HepG2 (cell line): Measurements from ENCODE around the gene PPM1H. TPM values are rescaled to one million over a fixed set of nuclear protein-coding genes. Genes with fewer than 3 reads are reported as not detected.
A peak's percentile ranks its signal among the peaks of the same experiment; 100 is the strongest.

Experiments
- BCL6 ChIP-seq: IDR thresholded peaks from 2 replicates; pipeline ENCODE4 v1.6.1; 2016; ENCODE audit warnings: missing genetic modification reagents, missing compliant biosample characterization
- BHLHE40 ChIP-seq: IDR thresholded peaks from 2 replicates; pipeline ENCODE4 v1.6.1; 2011; ENCODE audit warnings: low read length, improper control_type of control experiment
- HNF1A ChIP-seq, 2 experiments: sonication (generic) in 1 of 2; formaldehyde crosslinking in 1 of 2; IDR thresholded peaks; 2 replicates each; pipeline versions ENCODE4 v1.4.0 to v1.6.1; 2016 to 2020; ENCODE audit warnings: borderline replicate concordance in 1 of 2, low read depth in 1 of 2, mild to moderate bottlenecking in 1 of 2, missing genetic modification reagents in 1 of 2
- KDM5B ChIP-seq: sonication (generic); formaldehyde crosslinking; IDR thresholded peaks from 2 replicates; pipeline ENCODE4 v1.4.0; 2020; ENCODE audit warnings: missing genetic modification reagents, mild to moderate bottlenecking, borderline replicate concordance
- KLF11 ChIP-seq: IDR thresholded peaks from 2 replicates; pipeline ENCODE4 v1.6.1; 2016; ENCODE audit warnings: missing compliant biosample characterization
- MAFF ChIP-seq: IDR thresholded peaks from 2 replicates; pipeline ENCODE4 v1.6.1; 2011; ENCODE audit warnings: low read depth, low read length, improper control_type of control experiment
- ONECUT2 ChIP-seq: sonication (generic); formaldehyde crosslinking; IDR thresholded peaks from 2 replicates; pipeline ENCODE4 v1.4.0; 2020; ENCODE audit warnings: missing genetic modification reagents
- POLR2G ChIP-seq: fragments of 200-400 bp; formaldehyde crosslinking; IDR thresholded peaks from 2 replicates; pipeline ENCODE4 v1.6.1; 2018; ENCODE audit warnings: mild to moderate bottlenecking, low read depth, low read length, moderate library complexity
- PRDM10 ChIP-seq: sonication (generic); formaldehyde crosslinking; IDR thresholded peaks from 2 replicates; pipeline ENCODE4 v1.4.0; 2020; ENCODE audit warnings: low read depth, missing genetic modification reagents
- RFX5 ChIP-seq: IDR thresholded peaks from 2 replicates; pipeline ENCODE4 v1.6.1; 2011; ENCODE audit warnings: low read depth, low read length, improper control_type of control experiment
- SP4 ChIP-seq: sonication (generic); formaldehyde crosslinking; IDR thresholded peaks from 2 replicates; pipeline ENCODE4 v1.8.1; 2023; ENCODE audit warnings: mild to moderate bottlenecking, missing genetic modification reagents
- USF2 ChIP-seq, 2 experiments: sonication (generic) in 1 of 2; formaldehyde crosslinking in 1 of 2; IDR thresholded peaks; 2 replicates each; pipeline versions ENCODE4 v1.5.1 to v1.6.1; 2011 to 2020; ENCODE audit warnings: borderline replicate concordance in 1 of 2, low read depth in 1 of 2, low read length in 1 of 2, mild to moderate bottlenecking in 1 of 2, missing genetic modification reagents in 1 of 2, moderate library complexity in 1 of 2
- ZEB1 ChIP-seq: IDR thresholded peaks from 2 replicates; pipeline ENCODE4 v1.6.1; 2012; ENCODE audit warnings: mild to moderate bottlenecking, low read depth, inconsistent platforms; ENCODE audit not compliant: insufficient replicate concordance
- ZNF263 ChIP-seq: sonication (generic); formaldehyde crosslinking; IDR thresholded peaks from 2 replicates; pipeline ENCODE4 v1.4.0; 2020; ENCODE audit warnings: missing genetic modification reagents
- ZNF558 ChIP-seq: sonication (generic); formaldehyde crosslinking; IDR thresholded peaks from 2 replicates; pipeline ENCODE4 v1.9.0; 2022; ENCODE audit warnings: mild to moderate bottlenecking, missing genetic modification reagents, borderline replicate concordance
- ZNF572 ChIP-seq: sonication (generic); formaldehyde crosslinking; IDR thresholded peaks from 2 replicates; pipeline ENCODE4 v1.5.1; 2020; ENCODE audit warnings: mild to moderate bottlenecking, missing genetic modification reagents
- ZNF773 ChIP-seq: sonication (generic); formaldehyde crosslinking; IDR thresholded peaks from 2 replicates; pipeline ENCODE4 v1.4.0; 2020; ENCODE audit warnings: missing genetic modification reagents, borderline replicate concordance
- ZNF879 ChIP-seq: sonication (generic); formaldehyde crosslinking; IDR thresholded peaks from 2 replicates; pipeline ENCODE4 v1.8.1; 2023; ENCODE audit warnings: missing genetic modification reagents
- ZSCAN9 ChIP-seq: IDR thresholded peaks from 2 replicates; pipeline ENCODE4 v1.6.1; 2016; ENCODE audit warnings: borderline replicate concordance
- polyA plus RNA-seq, 8 experiments: library from polyadenylated mRNA; depleted of rRNA in 3 of 8; stranded (reverse) in 7 of 8; unstranded in 1 of 8; fragments of >200 nt; fragmentation: Illumina TruSeq in 4 of 8; extraction: Trizol in 4 of 8; gene quantifications; 2 replicates each; pipeline versions ENCODE4 v1.2.1 to v1.2.3, GENCODE V29; 2011 to 2016; ENCODE audit warnings: low read depth in 4 of 8, missing spikeins in 1 of 8, mixed read lengths in 1 of 8; ENCODE audit not compliant: insufficient read depth in 1 of 8
- total RNA-seq, 5 experiments: library from RNA; depleted of rRNA; stranded (reverse); fragments of >200 nt; fragmentation: Illumina TruSeq; extraction: Trizol; gene quantifications; 2 replicates each; pipeline ENCODE4 v1.2.3, GENCODE V29; 2016; ENCODE audit warnings: low read depth in 1 of 5

PPM1H gene
- total and polyA plus RNA-seq, 2 of the 13 experiments (the other 11 are each of a cell fraction or from before 2014, with no cell fraction given): 29.1 to 38.1 TPM

DNA sequence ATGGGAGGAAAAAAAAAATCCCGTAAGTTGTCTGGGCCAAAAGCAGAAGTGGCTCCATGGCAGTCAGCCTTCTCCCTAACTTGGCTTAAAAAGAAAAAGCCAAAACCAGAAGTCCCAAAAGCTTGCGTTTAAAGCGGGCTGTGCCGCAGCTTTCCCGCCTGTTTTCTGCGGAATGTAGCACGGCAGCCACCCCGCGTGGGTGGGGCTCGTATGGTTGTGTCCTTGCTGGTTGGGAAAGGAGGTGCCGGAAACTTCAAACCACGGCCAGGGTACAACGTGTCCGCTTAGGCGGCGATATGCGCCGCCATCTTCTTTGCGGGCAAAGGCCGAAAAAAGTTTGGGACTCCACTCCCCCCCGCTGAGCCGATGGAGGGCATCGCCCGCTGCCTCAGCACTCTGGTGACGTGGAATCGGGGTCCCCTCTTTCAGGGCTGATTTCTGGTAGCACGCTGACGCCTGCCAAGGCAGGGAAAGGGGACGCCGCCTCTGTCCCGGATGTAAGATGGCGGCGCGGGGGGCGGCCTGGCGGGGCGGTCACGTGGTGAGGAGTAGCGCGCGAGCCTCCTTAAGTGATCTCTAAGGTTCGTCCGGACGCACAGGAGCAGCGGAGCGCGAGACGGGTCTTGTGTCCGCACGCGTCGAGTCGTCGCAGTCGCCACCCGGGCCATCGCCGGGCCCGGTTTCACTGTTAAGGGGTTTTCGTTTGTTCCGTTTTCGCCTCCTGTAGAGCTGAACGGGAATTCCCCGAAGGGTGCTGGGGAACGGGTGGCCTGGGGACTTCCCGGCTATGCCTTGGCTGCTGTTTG is 332.5 kb downstream of the PPM1H start (continued):
- TF ChIP-seq ZNF558 (CRISPR knock-in tag) (no peak), KLF11 (CRISPR knock-in tag) (no peak; the same call in 1 of the 2 replicates), BCL6 (CRISPR knock-in tag) (no peak), POLR2G (peak; percentile 90), ZNF263 (CRISPR knock-in tag) (no peak), BHLHE40 (peak; percentile 32; the same call in 1 of the 2 replicates), KDM5B (peak; percentile 77; the same call in 1 of the 2 replicates), RFX5 (no peak), ZNF879 (CRISPR knock-in tag) (peak; percentile 29; the same call in 1 of the 2 replicates), ZNF572 (CRISPR knock-in tag) (no peak), USF2 (IDR thresholded peaks at IDR 0.05; ENCODE audit: low read depth, low read length) (peak; percentile 70), USF2 (CRISPR knock-in tag; IDR thresholded peaks at IDR 0.05; ENCODE audit: borderline replicate concordance) (peak; percentile 93; the same call in 1 of the 2 replicates), ZSCAN9 (CRISPR knock-in tag) (no peak), ZNF773 (CRISPR knock-in tag) (no peak), SP4 (peak; percentile 54; the same call in 1 of the 2 replicates), HNF1A (IDR thresholded peaks at IDR 0.05; ENCODE audit: low read depth) (no peak), HNF1A (CRISPR knock-in tag; IDR thresholded peaks at IDR 0.05; ENCODE audit: borderline replicate concordance) (peak; percentile 51; the same call in 1 of the 2 replicates), PRDM10 (peak; percentile 79; the same call in 1 of the 2 replicates), ZEB1 (no peak), MAFF (no peak), ONECUT2 (no peak)
